ENCODE data around the gene FSTL3.
"Not testable (repeated sequence)": the region's sequence is repeated elsewhere in the genome, so short reads cannot be mapped to it uniquely, and the experiment has no call there.

DNA sequence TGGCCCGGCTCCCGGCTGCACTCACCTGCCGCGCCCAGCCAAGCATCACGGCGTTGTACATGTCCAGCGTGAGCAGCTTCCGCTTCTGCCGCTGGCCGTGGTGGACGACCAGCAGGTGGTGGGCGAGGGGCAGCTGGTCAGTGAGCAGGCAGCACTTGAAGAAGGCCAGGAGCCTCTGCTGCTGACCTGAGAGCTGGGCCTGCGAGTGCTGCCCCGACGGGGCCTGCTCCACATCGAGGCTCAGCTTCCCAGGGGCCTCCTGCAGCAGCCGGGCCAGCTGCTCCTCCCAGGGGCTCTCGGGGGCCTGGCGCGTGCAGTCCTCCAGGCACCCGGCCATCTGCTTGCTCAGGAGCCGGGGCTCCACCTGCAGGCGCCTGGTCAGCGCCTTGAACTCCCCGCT lies 46.7 kb upstream of the FSTL3 start:
- not testable (repeated sequence) for TF ChIP-seq SMARCC2 (IDR thresholded peaks at IDR 0.05); CEBPB (IDR thresholded peaks at IDR 0.05; ENCODE audit: borderline replicate concordance, low read depth, low read length); EZH2 (conservative IDR thresholded peaks at IDR 0.05; ENCODE audit: low read depth, low read length); POLR2AphosphoS5 (IDR thresholded peaks at IDR 0.05; ENCODE audit: low read depth, low read length); TAF1 (CRISPR knock-in tag; IDR thresholded peaks at IDR 0.05); ASH2L (IDR thresholded peaks at IDR 0.05; ENCODE audit: insufficient read length, low read depth, low read length); ZNF547 (CRISPR knock-in tag; IDR thresholded peaks at IDR 0.05)
- TF ChIP-seq, protein P1, sequence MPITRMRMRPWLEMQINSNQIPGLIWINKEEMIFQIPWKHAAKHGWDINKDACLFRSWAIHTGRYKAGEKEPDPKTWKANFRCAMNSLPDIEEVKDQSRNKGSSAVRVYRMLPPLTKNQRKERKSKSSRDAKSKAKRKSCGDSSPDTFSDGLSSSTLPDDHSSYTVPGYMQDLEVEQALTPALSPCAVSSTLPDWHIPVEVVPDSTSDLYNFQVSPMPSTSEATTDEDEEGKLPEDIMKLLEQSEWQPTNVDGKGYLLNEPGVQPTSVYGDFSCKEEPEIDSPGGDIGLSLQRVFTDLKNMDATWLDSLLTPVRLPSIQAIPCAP (CRISPR knock-in tag; IDR thresholded peaks at IDR 0.05; ENCODE audit: low read depth): not testable (repeated sequence)
- TF ChIP-seq, protein P2, sequence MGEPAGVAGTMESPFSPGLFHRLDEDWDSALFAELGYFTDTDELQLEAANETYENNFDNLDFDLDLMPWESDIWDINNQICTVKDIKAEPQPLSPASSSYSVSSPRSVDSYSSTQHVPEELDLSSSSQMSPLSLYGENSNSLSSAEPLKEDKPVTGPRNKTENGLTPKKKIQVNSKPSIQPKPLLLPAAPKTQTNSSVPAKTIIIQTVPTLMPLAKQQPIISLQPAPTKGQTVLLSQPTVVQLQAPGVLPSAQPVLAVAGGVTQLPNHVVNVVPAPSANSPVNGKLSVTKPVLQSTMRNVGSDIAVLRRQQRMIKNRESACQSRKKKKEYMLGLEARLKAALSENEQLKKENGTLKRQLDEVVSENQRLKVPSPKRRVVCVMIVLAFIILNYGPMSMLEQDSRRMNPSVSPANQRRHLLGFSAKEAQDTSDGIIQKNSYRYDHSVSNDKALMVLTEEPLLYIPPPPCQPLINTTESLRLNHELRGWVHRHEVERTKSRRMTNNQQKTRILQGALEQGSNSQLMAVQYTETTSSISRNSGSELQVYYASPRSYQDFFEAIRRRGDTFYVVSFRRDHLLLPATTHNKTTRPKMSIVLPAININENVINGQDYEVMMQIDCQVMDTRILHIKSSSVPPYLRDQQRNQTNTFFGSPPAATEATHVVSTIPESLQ (CRISPR knock-in tag; conservative IDR thresholded peaks at IDR 0.05): not testable (repeated sequence)

Data from HepG2 (cell line).